Activated naive CD4-positive, alpha-beta T cell treated with anti-CD3 and anti-CD28 coated beads, Interleukin-2, amount 50 U/mL, for 16 hours (primary cell): ENCODE data around the gene SOX3.

Experiments
- DNase-seq: peaks from one replicate; pipeline ENCODE4 v3.0.0-alpha.2; 2020

Gene SOX3

DNA sequence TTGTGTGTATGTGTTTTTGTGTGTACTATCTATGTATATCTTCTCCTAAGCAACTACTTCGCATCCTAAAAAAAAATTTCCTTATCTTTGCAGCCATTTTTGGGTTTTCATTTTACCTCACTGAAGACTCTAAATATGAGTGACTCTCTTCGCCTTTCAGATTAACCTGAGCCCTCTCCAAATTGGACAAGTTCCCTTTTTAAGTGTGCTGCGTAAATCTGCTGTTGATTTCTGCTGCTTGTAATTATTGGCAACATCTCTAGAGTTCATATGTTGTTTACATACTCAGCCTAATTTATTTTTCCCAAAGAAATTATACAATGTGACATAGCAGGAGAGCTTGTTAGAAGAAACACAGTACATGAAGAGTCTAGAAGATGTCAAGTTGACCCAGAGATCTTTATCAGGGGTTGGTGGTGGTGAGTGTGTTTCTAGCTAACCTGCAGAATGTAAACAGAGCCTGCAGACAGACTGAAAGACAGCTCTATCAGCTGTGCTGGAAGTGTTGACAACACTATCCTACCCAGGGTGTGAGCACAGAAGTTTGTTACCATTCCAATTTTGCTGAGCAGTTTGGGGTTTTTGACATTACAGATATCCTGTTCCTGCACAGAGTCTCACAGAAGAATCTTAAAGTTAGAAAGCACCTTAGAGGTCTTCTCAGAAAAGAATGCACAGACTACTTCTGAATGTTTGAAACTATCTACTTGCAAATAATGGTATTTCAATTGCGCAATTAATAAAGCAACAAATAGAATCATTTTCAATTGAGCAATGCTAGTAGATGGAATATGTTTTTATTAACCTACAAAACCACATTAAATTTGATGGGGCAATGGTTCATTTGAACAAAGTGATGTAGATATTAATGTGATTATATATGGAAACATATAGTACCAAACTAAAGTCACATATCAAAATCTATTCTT, 12.5 kb downstream of the SOX3 start:
- DNase-seq: no peak

DNA sequence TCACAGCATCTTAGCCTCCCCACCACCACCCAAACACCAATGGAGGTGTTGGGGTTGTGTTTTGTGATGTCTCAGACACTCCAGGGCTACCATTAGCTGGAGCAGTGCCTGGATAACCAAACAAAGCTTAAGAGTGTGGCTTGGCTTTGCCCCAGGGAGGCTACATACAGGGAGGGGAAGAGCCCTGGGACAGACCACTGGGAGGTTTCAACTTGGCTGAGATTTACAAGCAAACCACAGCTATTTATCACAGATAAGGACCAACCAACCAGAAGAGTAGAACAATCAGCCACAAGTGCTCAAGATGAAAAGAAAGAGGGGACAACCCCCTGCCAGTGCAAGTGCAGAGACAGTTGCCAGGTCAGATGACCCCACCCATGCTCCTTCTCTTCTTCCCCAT, 24.1 kb downstream of the SOX3 start:
- DNase-seq: no peak

DNA sequence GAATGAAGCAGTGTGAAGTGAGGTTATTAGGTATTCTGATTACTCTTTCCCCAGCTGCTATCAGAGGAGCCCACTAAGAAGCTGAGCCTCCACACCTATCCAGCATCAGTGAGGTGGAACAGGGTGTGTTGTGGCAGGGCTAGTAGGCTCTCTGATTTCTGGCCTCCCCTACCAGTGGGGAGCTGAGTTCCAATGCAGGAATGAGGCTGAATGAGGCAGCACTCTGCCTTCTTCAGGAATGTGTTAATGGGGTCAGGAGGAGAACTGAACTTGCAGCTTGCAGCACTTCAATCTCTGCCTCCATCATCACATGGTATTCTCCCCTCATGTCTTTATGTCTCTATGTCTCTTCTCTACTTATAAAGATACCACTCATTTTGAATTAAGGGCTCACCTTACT, 26.9 kb downstream of the SOX3 start:
- DNase-seq: no peak

DNA sequence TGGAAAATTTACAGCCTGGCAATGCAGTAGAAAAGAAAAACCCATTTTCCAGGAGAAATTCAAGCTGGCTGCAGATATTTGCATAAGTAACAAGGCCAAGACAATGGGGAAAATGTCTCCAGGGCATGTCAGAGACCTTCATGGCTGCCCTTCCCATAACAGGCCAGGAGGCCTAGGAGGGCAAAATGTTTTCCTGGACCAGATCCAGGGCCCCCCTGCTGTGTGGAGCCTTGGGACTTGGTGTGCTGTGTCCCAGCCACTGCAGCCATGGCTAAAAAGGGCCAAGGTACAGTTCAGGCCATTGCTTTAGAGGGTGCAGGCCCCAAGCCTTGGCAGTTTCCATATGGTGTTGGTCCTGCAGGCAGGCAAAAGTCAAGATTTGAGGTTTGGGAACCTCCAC, 29.8 kb downstream of the SOX3 start:
- DNase-seq: no peak

DNA sequence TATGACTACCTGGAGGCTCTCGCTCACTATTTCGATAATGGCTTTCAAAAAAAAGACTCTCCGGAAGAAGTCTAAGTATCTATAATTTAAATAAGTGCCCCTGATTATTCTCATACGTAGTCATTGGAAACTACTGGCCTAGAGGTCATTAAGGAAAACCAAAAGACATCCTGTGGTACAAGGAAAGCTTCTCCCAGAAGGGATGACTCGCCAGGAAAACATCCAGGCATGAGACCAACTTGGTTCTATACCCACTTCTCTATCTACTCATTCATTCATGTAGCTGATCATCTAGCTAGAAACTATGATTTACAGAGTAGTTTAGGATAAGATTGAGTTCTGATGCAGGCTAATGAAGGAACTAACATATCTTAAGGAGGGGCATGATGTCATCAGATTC, 37.7 kb downstream of the SOX3 start:
- DNase-seq: no peak
